ENCODE data around the gene OTOR. TPM values are rescaled to one million over a fixed set of nuclear protein-coding genes. Genes with fewer than 3 reads are reported as not detected.

OTOR gene
- total RNA-seq, 1 donor from 2014 or later = not detected

GRCh38 chr20:16745204-16745603 lies 3.0 kb upstream of the OTOR start:
- Histone ChIP-seq H3K27ac (no peak overlapping the region), H3K9me3 (no peaks in the 10 kb centered on the region), H3K4me3 (no peak overlapping the region), H3K36me3 (peaks cover 0 to 13% of the 10 kb centered on the region in 2 donors), H3K27me3 (no peaks in the 10 kb centered on the region), H3K4me1 (no peaks in the 10 kb centered on the region)
- intact Hi-C loops (cut with DNase I) = no loop called here
- DNase-seq (ENCODE audit: extremely low spot score in 2 of 2) = no peak
- TF ChIP-seq POLR2A (IDR thresholded peaks at IDR 0.05) (no peak), POLR2AphosphoS5 (IDR thresholded peaks at IDR 0.05; ENCODE audit: insufficient read depth in 1 of 2, low read depth in 1 of 2) (no peak)
- TF ChIP-seq, protein P1, sequence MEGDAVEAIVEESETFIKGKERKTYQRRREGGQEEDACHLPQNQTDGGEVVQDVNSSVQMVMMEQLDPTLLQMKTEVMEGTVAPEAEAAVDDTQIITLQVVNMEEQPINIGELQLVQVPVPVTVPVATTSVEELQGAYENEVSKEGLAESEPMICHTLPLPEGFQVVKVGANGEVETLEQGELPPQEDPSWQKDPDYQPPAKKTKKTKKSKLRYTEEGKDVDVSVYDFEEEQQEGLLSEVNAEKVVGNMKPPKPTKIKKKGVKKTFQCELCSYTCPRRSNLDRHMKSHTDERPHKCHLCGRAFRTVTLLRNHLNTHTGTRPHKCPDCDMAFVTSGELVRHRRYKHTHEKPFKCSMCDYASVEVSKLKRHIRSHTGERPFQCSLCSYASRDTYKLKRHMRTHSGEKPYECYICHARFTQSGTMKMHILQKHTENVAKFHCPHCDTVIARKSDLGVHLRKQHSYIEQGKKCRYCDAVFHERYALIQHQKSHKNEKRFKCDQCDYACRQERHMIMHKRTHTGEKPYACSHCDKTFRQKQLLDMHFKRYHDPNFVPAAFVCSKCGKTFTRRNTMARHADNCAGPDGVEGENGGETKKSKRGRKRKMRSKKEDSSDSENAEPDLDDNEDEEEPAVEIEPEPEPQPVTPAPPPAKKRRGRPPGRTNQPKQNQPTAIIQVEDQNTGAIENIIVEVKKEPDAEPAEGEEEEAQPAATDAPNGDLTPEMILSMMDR (IDR thresholded peaks at IDR 0.05) = no peak

DNA sequence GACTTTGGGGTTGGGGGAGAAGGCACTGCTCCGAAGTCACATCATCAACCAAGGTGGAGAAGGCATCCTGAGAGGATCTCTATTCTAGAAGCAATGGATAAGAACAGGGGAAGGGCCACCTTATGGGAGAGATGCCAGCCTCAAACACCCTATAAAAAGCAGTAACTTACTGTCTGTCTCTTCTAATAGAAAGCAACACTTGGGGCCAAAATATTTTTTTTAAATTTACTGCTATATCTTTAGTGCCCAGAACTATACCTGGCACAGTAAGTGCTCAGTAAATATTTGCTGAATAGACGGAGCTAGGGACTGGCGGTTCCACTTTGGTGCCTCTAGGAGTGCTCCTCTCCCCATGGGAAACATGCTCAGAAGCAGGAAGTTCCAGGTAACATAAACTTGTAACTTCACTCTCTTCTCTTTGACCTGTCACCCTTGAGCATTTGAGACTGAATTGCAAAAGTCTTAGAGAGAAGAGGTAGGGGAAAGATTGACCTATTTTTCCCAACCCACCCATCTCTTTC lies 807 bp upstream of the OTOR start:
- Histone ChIP-seq H3K4me1 (no peaks in the 10 kb centered on the region), H3K27ac (no peak overlapping the region), H3K4me3 (no peak overlapping the region), H3K9me3 (no peaks in the 10 kb centered on the region), H3K27me3 (no peaks in the 10 kb centered on the region), H3K36me3 (no peaks in the 10 kb centered on the region)
- intact Hi-C loops (cut with DNase I) = no loop called here
- no peak for DNase-seq (ENCODE audit: extremely low spot score in 2 of 2)
- TF ChIP-seq POLR2A (IDR thresholded peaks at IDR 0.05) (no peak), POLR2AphosphoS5 (IDR thresholded peaks at IDR 0.05; ENCODE audit: insufficient read depth in 1 of 2, low read depth in 1 of 2) (no peak)

DNA sequence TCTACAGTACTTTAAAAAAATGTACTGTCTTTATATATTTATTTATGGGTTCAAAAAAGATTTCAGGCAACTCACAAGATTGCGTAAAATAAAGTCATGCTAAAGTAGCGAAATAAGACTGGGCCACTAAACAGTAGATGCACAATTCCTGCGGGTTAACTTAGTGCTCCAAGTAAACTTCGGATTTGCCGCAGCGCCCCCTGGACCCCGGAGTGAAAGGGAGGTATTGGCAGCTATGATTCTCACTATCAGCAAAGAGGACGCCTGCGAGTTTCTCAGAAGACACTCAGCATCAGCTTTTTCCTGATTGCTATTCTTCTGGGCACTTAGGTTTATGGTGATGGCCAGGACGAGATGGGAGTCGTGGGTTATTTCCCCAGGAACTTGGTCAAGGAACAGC lies 1.4 kb downstream of the OTOR start:
- Histone ChIP-seq H3K4me3 (no peak overlapping the region), H3K27ac (no peak overlapping the region), H3K9me3 (no peaks in the 10 kb centered on the region), H3K4me1 (no peaks in the 10 kb centered on the region), H3K36me3 (no peaks in the 10 kb centered on the region), H3K27me3 (no peaks in the 10 kb centered on the region)
- DNase-seq (ENCODE audit: extremely low spot score in 2 of 2) = no peak
- intact Hi-C loops (cut with DNase I) = no loop called here
- TF ChIP-seq, protein P1 (IDR thresholded peaks at IDR 0.05) = no peak
- TF ChIP-seq POLR2AphosphoS5 (IDR thresholded peaks at IDR 0.05; ENCODE audit: insufficient read depth in 1 of 2, low read depth in 1 of 2) (no peak), POLR2A (IDR thresholded peaks at IDR 0.05) (no peak)

DNA sequence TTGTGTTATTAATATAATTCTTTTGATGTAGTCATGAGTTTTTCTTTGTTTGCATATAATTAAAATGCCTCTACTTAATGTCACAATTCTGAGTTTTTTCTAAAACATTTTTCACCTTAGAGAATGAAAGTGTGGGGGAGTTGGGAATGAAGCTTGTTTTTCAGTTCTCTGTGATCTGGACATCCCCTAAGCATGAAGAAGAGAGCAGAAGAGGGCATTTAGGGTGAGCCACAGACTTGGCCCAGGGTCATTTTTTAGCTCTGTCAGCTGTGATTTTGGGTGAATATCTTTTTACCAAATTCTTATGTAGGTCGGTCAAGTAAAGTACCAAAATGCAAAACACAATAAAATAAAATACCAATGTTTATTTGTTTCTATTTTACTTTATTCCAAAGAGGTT lies 3.9 kb downstream of the OTOR start:
- no peak for DNase-seq (ENCODE audit: extremely low spot score in 2 of 2)
- Histone ChIP-seq H3K27ac (no peak overlapping the region), H3K4me3 (no peak overlapping the region), H3K36me3 (no peaks in the 10 kb centered on the region), H3K27me3 (no peaks in the 10 kb centered on the region), H3K4me1 (no peaks in the 10 kb centered on the region), H3K9me3 (no peaks in the 10 kb centered on the region)
- TF ChIP-seq POLR2AphosphoS5 (IDR thresholded peaks at IDR 0.05; ENCODE audit: insufficient read depth in 1 of 2, low read depth in 1 of 2) = no peak
- TF ChIP-seq, protein P1 (IDR thresholded peaks at IDR 0.05) = no peak
- no peak for TF ChIP-seq POLR2A (IDR thresholded peaks at IDR 0.05)
- intact Hi-C loops (cut with DNase I) = no loop called here

DNA sequence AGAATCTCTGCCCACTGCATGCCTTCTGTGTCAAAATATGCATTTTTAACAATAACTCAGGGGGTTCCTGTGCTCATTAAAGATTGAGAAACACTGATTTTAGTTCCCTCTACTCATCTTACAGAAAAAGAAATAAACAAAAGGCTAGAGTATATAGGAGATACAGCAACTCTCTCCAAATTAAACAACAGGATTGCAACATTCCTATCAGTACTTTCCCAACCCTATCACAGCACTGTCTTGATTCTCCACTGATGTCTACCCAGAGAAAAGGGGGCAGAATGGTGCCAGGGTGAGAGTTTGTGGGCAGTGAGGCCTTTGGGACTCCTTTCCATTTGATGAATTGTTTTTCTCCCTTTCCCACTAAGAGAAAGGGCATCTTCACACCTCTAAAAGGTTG lies 4.7 kb downstream of the OTOR start:
- H3K9me3 ChIP-seq = no peaks in the 10 kb centered on the region
- H3K27ac ChIP-seq = no peak overlapping the region
- intact Hi-C loops (cut with DNase I) = no loop called here
- H3K27me3 ChIP-seq = no peaks in the 10 kb centered on the region
- no peak overlapping the region for H3K4me3 ChIP-seq
- no peak for DNase-seq (ENCODE audit: extremely low spot score in 2 of 2)
- no peaks in the 10 kb centered on the region for H3K4me1 ChIP-seq
- TF ChIP-seq POLR2AphosphoS5 (IDR thresholded peaks at IDR 0.05; ENCODE audit: insufficient read depth in 1 of 2, low read depth in 1 of 2) (no peak), POLR2A (IDR thresholded peaks at IDR 0.05) (no peak)
- TF ChIP-seq, protein P1 (IDR thresholded peaks at IDR 0.05) = no peak
- H3K36me3 ChIP-seq = no peaks in the 10 kb centered on the region
